Stimulated activated CD8-positive, alpha-beta memory T cell treated with anti-CD3 and anti-CD28 coated beads, Interleukin-4, amount 100 ng/mL, for 48 hours (primary cell): Measurements from ENCODE around the gene ARSB.
"Not testable (repeated sequence)": the region's sequence is repeated elsewhere in the genome, so short reads cannot be mapped to it uniquely, and the experiment has no call there.

Source experiments
- DNase-seq: peaks from one replicate; pipeline ENCODE4 v3.0.0-alpha.2; 2020

ARSB gene

DNA sequence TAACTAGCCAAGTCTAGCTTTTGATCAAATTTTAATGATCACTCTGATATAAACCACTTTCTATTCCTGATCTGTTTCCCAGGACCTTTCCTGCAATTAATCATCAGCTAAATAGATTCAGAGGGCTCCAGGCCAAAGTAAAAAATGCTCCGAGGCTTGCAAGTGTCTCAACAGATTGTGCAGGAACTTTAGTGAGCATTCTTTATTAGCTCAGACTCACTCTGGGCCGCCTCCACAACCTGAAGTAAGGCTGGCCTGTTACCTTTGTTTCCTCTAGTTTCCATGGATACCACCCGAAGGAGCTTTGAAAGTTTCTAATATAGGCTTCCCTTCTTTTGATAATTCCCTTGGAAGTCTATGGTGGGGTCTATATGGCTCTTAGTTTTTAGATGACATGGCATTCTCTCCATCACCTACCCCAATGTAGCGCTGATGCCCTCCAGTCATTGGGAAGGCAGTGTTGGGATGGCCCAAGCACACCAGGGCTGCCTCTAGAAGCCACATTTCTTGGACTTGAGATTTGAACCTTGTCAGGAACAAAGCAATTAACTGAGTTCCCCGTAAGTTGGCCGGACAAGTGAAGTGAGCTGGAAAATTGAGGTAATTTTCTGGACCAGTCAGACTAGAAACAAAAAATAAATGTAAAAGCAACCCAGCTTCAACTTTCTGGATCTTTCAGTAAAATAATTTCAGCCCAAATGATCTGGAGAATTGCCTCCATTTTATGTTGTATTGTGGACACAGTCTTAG, 238.9 kb downstream of the ARSB start:
- no peak for DNase-seq

DNA sequence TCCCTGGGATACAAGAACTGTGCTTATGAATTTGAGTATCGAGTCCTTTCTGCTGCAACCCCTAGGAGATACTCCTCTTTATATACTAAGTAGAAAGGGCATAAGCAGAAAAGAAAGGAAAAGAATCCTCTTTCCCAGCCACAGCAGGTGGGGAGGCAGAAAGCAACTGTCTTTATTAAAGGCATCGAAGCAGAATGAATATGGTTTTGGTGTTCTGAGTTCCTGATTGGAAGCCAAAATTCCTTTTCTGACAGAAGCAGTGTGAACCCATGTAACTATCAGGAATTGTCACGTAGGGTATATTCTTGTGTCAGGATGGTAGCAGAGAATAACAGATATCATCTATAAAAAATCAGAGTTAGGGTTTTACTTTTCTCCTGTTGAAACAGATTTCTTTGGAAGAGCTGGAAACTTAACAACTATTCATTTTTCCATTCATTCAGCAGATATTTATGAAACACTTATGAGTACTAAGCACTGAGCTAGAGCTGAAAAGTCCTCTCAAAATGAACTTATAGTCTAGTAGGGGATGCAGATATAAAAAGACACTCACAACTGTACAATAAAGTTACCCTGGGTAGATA, 240.1 kb downstream of the ARSB start:
- DNase-seq: no peak

GRCh38 chr5:78741019-78741418, 244.1 kb downstream of the ARSB start:
- no peak for DNase-seq

- DNase-seq: no peak
Observed at GRCh38 chr5:78738693-78739300, 246.3 kb downstream of the ARSB start.

GRCh38 chr5:78738104-78738503, 247.0 kb downstream of the ARSB start:
- no peak for DNase-seq

DNA sequence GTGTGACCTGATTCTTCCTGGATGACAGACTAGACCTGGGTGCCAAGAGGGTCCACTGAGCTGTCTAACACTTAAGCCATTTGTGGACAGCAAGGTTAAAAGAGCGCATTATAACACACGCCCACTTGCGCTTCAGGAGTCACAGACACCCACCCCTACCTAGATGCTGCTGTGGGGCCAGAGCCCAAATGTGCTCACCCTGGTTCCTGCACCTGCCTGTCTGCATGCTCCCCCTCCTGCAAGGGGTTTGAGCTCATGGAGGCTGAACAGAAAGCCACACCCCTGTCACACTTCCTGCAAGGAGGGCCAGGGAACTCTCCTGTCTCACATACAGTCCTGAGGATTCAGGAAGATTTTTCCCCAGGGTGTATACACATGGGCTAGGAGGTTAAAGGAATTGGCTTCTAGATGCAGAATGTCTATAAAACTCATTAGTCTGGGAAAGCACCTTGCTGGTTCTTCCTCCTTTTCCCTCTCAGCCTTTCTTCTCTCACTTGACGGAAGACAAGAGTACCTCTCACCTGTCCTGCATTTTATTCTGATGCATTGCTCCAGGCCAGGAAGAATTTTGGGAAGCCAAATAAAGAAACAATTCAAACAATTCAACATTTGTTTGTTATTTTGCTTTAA, 249.2 kb downstream of the ARSB start:
- DNase-seq: no peak

DNA sequence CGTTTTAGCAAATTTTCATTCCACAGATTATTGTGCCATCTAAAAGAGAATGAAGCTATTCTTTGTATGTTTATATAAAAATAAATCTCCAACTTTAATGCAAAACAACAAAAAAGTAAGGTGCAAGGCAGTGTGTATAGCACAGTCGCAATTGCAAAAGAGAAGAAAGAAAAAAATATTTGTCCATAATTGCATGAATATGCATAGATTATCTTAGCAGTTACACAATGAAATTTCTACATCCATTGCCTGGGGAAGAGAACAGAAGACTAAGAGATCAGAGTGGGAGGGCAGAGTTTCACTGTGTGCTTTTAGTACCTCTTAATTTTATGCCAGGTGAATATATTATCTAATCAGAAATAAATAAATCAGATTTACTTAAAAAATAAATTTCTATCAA, 250.2 kb downstream of the ARSB start:
- DNase-seq: no peak

DNA sequence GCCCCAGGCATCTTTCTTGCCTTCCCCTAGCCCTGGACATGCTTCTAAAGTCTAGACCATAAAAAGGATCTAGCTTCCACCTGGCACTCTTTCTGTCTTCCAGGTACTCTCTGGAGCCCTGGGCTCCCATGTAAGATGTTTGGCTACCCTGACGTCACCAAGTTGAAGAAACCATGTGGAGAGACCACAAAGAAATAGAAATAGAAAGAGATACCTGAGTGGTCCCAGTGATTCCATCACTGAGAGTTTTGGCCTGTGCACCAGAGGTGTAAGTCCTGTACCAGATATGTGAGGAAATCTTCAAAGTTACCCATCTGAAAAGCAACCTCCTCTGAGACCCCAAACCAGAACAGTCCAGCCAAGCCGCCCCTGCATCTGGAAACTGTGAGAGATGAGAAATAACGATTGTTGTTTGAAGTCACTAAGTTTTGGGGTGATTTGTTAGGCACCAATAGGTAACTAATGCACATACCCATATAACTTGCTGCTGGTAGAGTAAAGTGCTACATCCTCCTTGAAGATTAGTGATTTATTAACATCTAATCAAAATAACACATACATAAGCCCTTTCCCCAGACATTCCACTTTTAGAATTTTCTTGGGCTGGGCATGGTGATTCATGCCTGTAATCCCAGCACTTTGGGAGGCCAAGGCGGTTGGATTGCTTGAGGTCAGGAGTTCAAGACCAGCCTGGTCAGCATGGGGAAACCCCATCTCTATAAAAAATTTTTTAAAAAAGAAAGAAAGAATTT, 250.8 kb downstream of the ARSB start:
- no peak for DNase-seq

DNA sequence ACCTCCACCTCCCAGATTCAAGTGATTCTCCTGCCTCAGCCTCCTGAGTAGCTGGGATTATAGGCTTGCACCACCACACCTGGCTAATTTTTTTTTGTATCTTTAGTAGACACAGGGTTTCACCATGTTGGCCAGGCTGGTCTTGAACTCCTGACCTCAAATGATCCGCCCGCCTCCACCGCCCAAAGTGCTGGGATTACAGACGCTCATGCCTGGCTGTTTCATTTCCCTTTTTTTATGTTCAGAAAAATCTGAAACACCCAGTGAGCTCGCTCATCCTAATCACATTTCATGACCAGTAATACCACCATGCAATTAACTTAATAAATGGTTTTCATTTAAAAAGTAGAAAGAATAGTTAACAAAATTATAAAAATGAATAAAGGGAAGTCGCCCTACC, 252.4 kb downstream of the ARSB start:
- DNase-seq: not testable (repeated sequence)

DNA sequence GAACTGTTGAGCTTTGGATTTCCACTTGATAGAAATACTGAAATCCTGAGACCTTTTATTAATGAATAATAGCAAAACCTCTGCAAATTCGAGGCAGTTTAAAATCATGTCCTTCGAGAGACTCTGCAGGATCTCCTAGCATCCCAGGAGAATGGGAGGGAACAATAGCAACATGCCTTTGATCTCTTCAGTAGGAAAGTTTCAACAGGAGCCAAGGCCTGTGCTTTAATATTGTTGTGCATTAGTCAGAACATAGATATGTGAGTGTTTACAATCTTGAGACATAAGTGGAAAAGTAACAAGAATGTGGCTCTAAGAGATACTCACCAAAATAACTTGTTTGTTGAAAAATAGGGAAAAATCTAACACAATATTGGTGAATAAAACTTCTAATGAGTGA, 253.2 kb downstream of the ARSB start:
- DNase-seq: no peak

- DNase-seq: no peak
Observed at GRCh38 chr5:78730300-78731094, 254.6 kb downstream of the ARSB start.

GRCh38 chr5:78727786-78728761, 257.0 kb downstream of the ARSB start:
- DNase-seq: no peak
